GM12878 (cell line): ENCODE measurements around the gene SESTD1. TPM values are rescaled to one million over a fixed set of nuclear protein-coding genes. Genes with fewer than 3 reads are reported as not detected.

Source experiments
- BCL11A ChIP-seq: IDR thresholded peaks from 2 replicates; pipeline ENCODE4 v1.6.1; 2011; ENCODE audit warnings: low read depth, low read length
- BMI1 ChIP-seq: fragments of 450-650 bp; IDR thresholded peaks from 2 replicates; pipeline ENCODE4 v1.6.1; 2016; ENCODE audit warnings: mild to moderate bottlenecking, moderate library complexity, borderline replicate concordance
- CEBPZ ChIP-seq: fragments of 150-350 bp; IDR thresholded peaks from 2 replicates; pipeline ENCODE4 v1.6.1; 2016; ENCODE audit warnings: low read depth, low read length
- HDAC6 ChIP-seq: fragments of 200-600 bp; sonication (generic); IDR thresholded peaks from one replicate; pipeline ENCODE4 v1.8.0; 2017; ENCODE audit warnings: antibody characterized with exemption; ENCODE audit not compliant: unreplicated experiment
- JUNB ChIP-seq: IDR thresholded peaks from 2 replicates; pipeline ENCODE4 v1.6.1; 2016; ENCODE audit warnings: antibody characterized with exemption, mild to moderate bottlenecking
- MLLT1 ChIP-seq: fragments of 450-650 bp; IDR thresholded peaks from 2 replicates; pipeline ENCODE4 v1.6.1; 2016; ENCODE audit warnings: mild to moderate bottlenecking
- NFXL1 ChIP-seq: fragments of 450-650 bp; IDR thresholded peaks from 2 replicates; pipeline ENCODE4 v1.6.1; 2017; ENCODE audit warnings: antibody characterized with exemption, mild to moderate bottlenecking, borderline replicate concordance
- NFYA ChIP-seq: IDR thresholded peaks from 2 replicates; pipeline ENCODE4 v1.6.1; 2011; ENCODE audit warnings: low read depth, mild to moderate bottlenecking, low read length, improper control_type of control experiment, borderline replicate concordance
- PML ChIP-seq: IDR thresholded peaks from 2 replicates; pipeline ENCODE4 v1.6.1; 2012; ENCODE audit warnings: low read length, inconsistent platforms
- POU2F2 ChIP-seq: IDR thresholded peaks from 3 replicates; pipeline ENCODE4 v1.6.1; 2011; ENCODE audit warnings: low read depth, mild to moderate bottlenecking, low read length, borderline replicate concordance
- RBBP5 ChIP-seq: fragments of 200-600 bp; sonication (generic); conservative IDR thresholded peaks from 2 replicates; pipeline ENCODE4 v1.6.1; 2016
- SMAD1 ChIP-seq: fragments of 450-650 bp; IDR thresholded peaks from 2 replicates; pipeline ENCODE4 v1.6.1; 2018; ENCODE audit warnings: mild to moderate bottlenecking, low read depth; ENCODE audit not compliant: partially characterized antibody
- SMARCA5 ChIP-seq: fragments of 450-650 bp; IDR thresholded peaks from 2 replicates; pipeline ENCODE4 v1.6.1; 2017; ENCODE audit warnings: mild to moderate bottlenecking
- SUZ12 ChIP-seq: fragments of 200-600 bp; sonication (generic); IDR thresholded peaks from one replicate; pipeline ENCODE4 v1.6.1; 2018; ENCODE audit warnings: antibody characterized with exemption, mild to moderate bottlenecking; ENCODE audit not compliant: unreplicated experiment
- TBL1XR1 ChIP-seq: IDR thresholded peaks from 2 replicates; pipeline ENCODE4 v1.6.1; 2012; ENCODE audit warnings: low read depth, low read length, improper control_type of control experiment
- TCF3 ChIP-seq: IDR thresholded peaks from 2 replicates; pipeline ENCODE4 v1.6.1; 2012; ENCODE audit warnings: low read depth, mild to moderate bottlenecking, low read length, borderline replicate concordance; ENCODE audit not compliant: insufficient read depth
- YY1 ChIP-seq: IDR thresholded peaks from 2 replicates; pipeline ENCODE4 v1.6.1; 2011; ENCODE audit warnings: low read depth, mild to moderate bottlenecking, low read length
- ZBED1 ChIP-seq: IDR thresholded peaks from 2 replicates; pipeline ENCODE4 v1.6.1; 2016; ENCODE audit warnings: borderline replicate concordance
- ZNF274 ChIP-seq: IDR thresholded peaks from one replicate; pipeline ENCODE4 v1.8.0; 2011; ENCODE audit not compliant: insufficient read length, insufficient read depth
- ZNF687 ChIP-seq: fragments of 450-650 bp; IDR thresholded peaks from 2 replicates; pipeline ENCODE4 v1.6.1; 2017; ENCODE audit warnings: mild to moderate bottlenecking, moderate library complexity
- polyA plus RNA-seq, 11 experiments: library from polyadenylated mRNA; depleted of rRNA in 4 of 11; unstranded in 6 of 11; stranded (reverse) in 5 of 11; fragments of >200 nt; fragmentation: Nextera tagmentation in 4 of 11; fragmentation: Illumina TruSeq in 1 of 11; extraction: Ambion mirVana in 4 of 11; extraction: Trizol in 1 of 11; gene quantifications; 1 replicate in 1 of 11; 2 replicates in 10 of 11; pipeline versions ENCODE4 v1.2.1 to v1.2.3, GENCODE V29; 2011 to 2016; ENCODE audit warnings: inconsistent platforms in 2 of 11, missing spikeins in 2 of 11, low read depth in 1 of 11
- total RNA-seq, 4 experiments: library from RNA; depleted of rRNA in 3 of 4; stranded (reverse); fragments of >200 nt in 3 of 4; fragmentation: Illumina TruSeq in 1 of 4; extraction: Trizol in 1 of 4; gene quantifications; 2 replicates each; pipeline versions ENCODE4 v1.2.1 to v1.2.3, GENCODE V29; 2013 to 2021

Gene SESTD1
- total and polyA plus RNA-seq, 10 of the 15 experiments (the other 5 are each of a cell fraction or from before 2014, with no cell fraction given), result 4.4 to 22.7 (median 9.5) TPM

- TF ChIP-seq CEBPZ, result no peak
- peak; percentile 59; the same call in 1 of the 2 replicates for TF ChIP-seq BMI1
- no peak for TF ChIP-seq TCF3
- no peak for TF ChIP-seq NFYA
- TF ChIP-seq YY1, result 0 out of 2 replicates have a peak, but pooled peaks have one; percentile 0
- no peak for TF ChIP-seq BCL11A
- no peak for TF ChIP-seq ZNF274
- TF ChIP-seq POU2F2, result peak; percentile 96
- no peak for TF ChIP-seq TBL1XR1
- TF ChIP-seq SUZ12, result no peak
- no peak for TF ChIP-seq SMAD1
- TF ChIP-seq JUNB, result no peak
- no peak for TF ChIP-seq PML
- TF ChIP-seq MLLT1, result 0 out of 2 replicates have a peak, but pooled peaks have one; percentile 48
- TF ChIP-seq ZBED1, result no peak
- TF ChIP-seq RBBP5, result no peak
- TF ChIP-seq ZNF687, result peak; percentile 57; the same call in 1 of the 2 replicates
- TF ChIP-seq NFXL1, result no peak
- TF ChIP-seq HDAC6, result no peak
- no peak for TF ChIP-seq SMARCA5
These were observed 168.5 kb downstream of the SESTD1 start (continued) for GRCh38 chr2:179096090-179096489.
